ENCODE results near the gene CDC40. TPM values are rescaled to one million over a fixed set of nuclear protein-coding genes. Genes with fewer than 3 reads are reported as not detected.
"Not testable (repeated sequence)": the region's sequence is repeated elsewhere in the genome, so short reads cannot be mapped to it uniquely, and the experiment has no call there.

The CDC40 gene
- total and polyA plus RNA-seq, 3 experiments from 2014 or later = 21.8 to 27.3 (median 26.5) TPM

- POLR2A ChIA-PET; H3K4me1 ChIP-seq (ENCODE audit: insufficient read depth, low read length); H3K27ac ChIP-seq (ENCODE audit: low read depth, low read length); H3K9me3 Mint-ChIP-seq; H3K4me3 Mint-ChIP-seq; H3K27me3 Mint-ChIP-seq; H3K36me3 ChIP-seq (ENCODE audit: insufficient read depth, low read length); H3K27me3 ChIP-seq (ENCODE audit: insufficient read depth, low read length, poor library complexity, severe bottlenecking); H3K4me3 ChIP-seq (ENCODE audit: low read length); H3K27ac Mint-ChIP-seq; H3K9me3 ChIP-seq (ENCODE audit: low read length); DNase-seq: not testable (repeated sequence)
- CTCF ChIA-PET = interaction anchor here (1.3 kb wide), 1 partner anchor 26 kb away, joined by 3 read pairs; no protein-coding TSS in a partner anchor
- H3K4me1 Mint-ChIP-seq = peaks cover 12 to 19% (median 16%) of the 10 kb centered on the region in 3 donors
- H3K36me3 Mint-ChIP-seq = peaks cover 17 to 36% (median 18%) of the 10 kb centered on the region in 3 donors
Observed at GRCh38 chr6:110236007-110236406, 55.8 kb downstream of the CDC40 start.

GRCh38 chr6:110239526-110240274, 59.5 kb downstream of the CDC40 start:
- Histone ChIP-seq H3K27me3 (ENCODE audit: insufficient read depth, low read length, poor library complexity, severe bottlenecking) (no peaks in the 10 kb centered on the region), H3K36me3 (ENCODE audit: insufficient read depth, low read length) (no peaks in the 10 kb centered on the region), H3K9me3 (ENCODE audit: low read length) (no peaks in the 10 kb centered on the region), H3K4me3 (ENCODE audit: low read length) (no peak overlapping the region), H3K27ac (ENCODE audit: low read depth, low read length) (no peak overlapping the region), H3K4me1 (ENCODE audit: insufficient read depth, low read length) (no peaks in the 10 kb centered on the region)
- Mint-ChIP-seq H3K4me3 (no peak overlapping the region), H3K36me3 (peaks cover 17 to 29% (median 22%) of the 10 kb centered on the region in 3 donors), H3K27ac (no peak overlapping the region), H3K27me3 (no peaks in the 10 kb centered on the region), H3K4me1 (peaks cover 0 to 1% (median 0%) of the 10 kb centered on the region in 3 donors), H3K9me3 (no peaks in the 10 kb centered on the region)
- ChIA-PET POLR2A (no interaction called here), CTCF (no interaction called here)
- no peak for DNase-seq

- POLR2A ChIA-PET; H3K36me3 ChIP-seq (ENCODE audit: insufficient read depth, low read length); H3K4me3 Mint-ChIP-seq; H3K27me3 Mint-ChIP-seq; CTCF ChIA-PET; H3K4me1 Mint-ChIP-seq; H3K9me3 Mint-ChIP-seq; H3K4me3 ChIP-seq (ENCODE audit: low read length); H3K9me3 ChIP-seq (ENCODE audit: low read length); H3K27ac ChIP-seq (ENCODE audit: low read depth, low read length); H3K4me1 ChIP-seq (ENCODE audit: insufficient read depth, low read length); H3K27me3 ChIP-seq (ENCODE audit: insufficient read depth, low read length, poor library complexity, severe bottlenecking); DNase-seq: not testable (repeated sequence)
- H3K27ac Mint-ChIP-seq = peak overlapping the region in 1 of 8 donors; percentile 74
- H3K36me3 Mint-ChIP-seq = peaks cover 4 to 13% (median 5%) of the 10 kb centered on the region in 3 donors
Observed at GRCh38 chr6:110244621-110245020, 64.4 kb downstream of the CDC40 start.

- CTCF ChIA-PET = no interaction called here
- H3K4me3 ChIP-seq (ENCODE audit: low read length) = no peak overlapping the region
- peaks cover 5 to 12% (median 8%) of the 10 kb centered on the region in 3 donors for H3K36me3 Mint-ChIP-seq
- no peaks in the 10 kb centered on the region for H3K27me3 ChIP-seq (ENCODE audit: insufficient read depth, low read length, poor library complexity, severe bottlenecking)
- no peaks in the 10 kb centered on the region for H3K27me3 Mint-ChIP-seq
- no peak for DNase-seq
- H3K27ac ChIP-seq (ENCODE audit: low read depth, low read length) = no peak overlapping the region
- no peaks in the 10 kb centered on the region for H3K4me1 ChIP-seq (ENCODE audit: insufficient read depth, low read length)
- no peaks in the 10 kb centered on the region for H3K9me3 ChIP-seq (ENCODE audit: low read length)
- POLR2A ChIA-PET = no interaction called here
- peak overlapping the region in 1 of 8 donors; percentile 43 for H3K27ac Mint-ChIP-seq
- H3K4me1 Mint-ChIP-seq = no peaks in the 10 kb centered on the region
- no peak overlapping the region for H3K4me3 Mint-ChIP-seq
- no peaks in the 10 kb centered on the region for H3K9me3 Mint-ChIP-seq
- no peaks in the 10 kb centered on the region for H3K36me3 ChIP-seq (ENCODE audit: insufficient read depth, low read length)
Observed at GRCh38 chr6:110246378-110246777, 66.2 kb downstream of the CDC40 start.

GRCh38 chr6:110246900-110247546, 66.8 kb downstream of the CDC40 start:
- H3K27me3 ChIP-seq (ENCODE audit: insufficient read depth, low read length, poor library complexity, severe bottlenecking) = no peaks in the 10 kb centered on the region
- ChIA-PET CTCF (no interaction called here), POLR2A (no interaction called here)
- H3K4me1 Mint-ChIP-seq = no peaks in the 10 kb centered on the region
- DNase-seq = no peak
- peaks cover 5 to 12% (median 11%) of the 10 kb centered on the region in 3 donors for H3K36me3 Mint-ChIP-seq
- H3K4me3 Mint-ChIP-seq = no peak overlapping the region
- H3K4me1 ChIP-seq (ENCODE audit: insufficient read depth, low read length) = no peaks in the 10 kb centered on the region
- H3K4me3 ChIP-seq (ENCODE audit: low read length) = no peak overlapping the region
- peaks cover 0 to 1% of the 10 kb centered on the region in 2 donors for H3K27me3 Mint-ChIP-seq
- no peaks in the 10 kb centered on the region for H3K9me3 ChIP-seq (ENCODE audit: low read length)
- H3K9me3 Mint-ChIP-seq = peaks cover 0 to 6% (median 0%) of the 10 kb centered on the region in 5 donors
- H3K36me3 ChIP-seq (ENCODE audit: insufficient read depth, low read length) = no peaks in the 10 kb centered on the region
- H3K27ac Mint-ChIP-seq = no peak overlapping the region
- no peak overlapping the region for H3K27ac ChIP-seq (ENCODE audit: low read depth, low read length)

GRCh38 chr6:110250058-110250457, 69.8 kb downstream of the CDC40 start:
- CTCF ChIA-PET = no interaction called here
- Mint-ChIP-seq H3K4me1 (no peaks in the 10 kb centered on the region), H3K36me3 (peaks cover 0 to 21% (median 5%) of the 10 kb centered on the region in 3 donors), H3K4me3 (no peak overlapping the region), H3K9me3 (peaks cover 0 to 6% (median 2%) of the 10 kb centered on the region in 5 donors), H3K27ac (no peak overlapping the region), H3K27me3 (peaks cover 1 to 6% of the 10 kb centered on the region in 2 donors)
- Histone ChIP-seq H3K27ac (ENCODE audit: low read depth, low read length) (no peak overlapping the region), H3K36me3 (ENCODE audit: insufficient read depth, low read length) (no peaks in the 10 kb centered on the region), H3K9me3 (ENCODE audit: low read length) (no peaks in the 10 kb centered on the region), H3K4me3 (ENCODE audit: low read length) (no peak overlapping the region), H3K4me1 (ENCODE audit: insufficient read depth, low read length) (no peaks in the 10 kb centered on the region), H3K27me3 (ENCODE audit: insufficient read depth, low read length, poor library complexity, severe bottlenecking) (no peaks in the 10 kb centered on the region)
- POLR2A ChIA-PET = no interaction called here
- DNase-seq = no peak

GRCh38 chr6:110250838-110251237, 70.6 kb downstream of the CDC40 start:
- no peak overlapping the region for H3K27ac ChIP-seq (ENCODE audit: low read depth, low read length)
- H3K27me3 Mint-ChIP-seq = peaks cover 3 to 10% of the 10 kb centered on the region in 2 donors
- no peaks in the 10 kb centered on the region for H3K9me3 ChIP-seq (ENCODE audit: low read length)
- no peaks in the 10 kb centered on the region for H3K4me1 Mint-ChIP-seq
- ChIA-PET CTCF (no interaction called here), POLR2A (no interaction called here)
- H3K27ac Mint-ChIP-seq = no peak overlapping the region
- peaks cover 0 to 6% (median 2%) of the 10 kb centered on the region in 5 donors for H3K9me3 Mint-ChIP-seq
- DNase-seq = no peak
- no peak overlapping the region for H3K4me3 ChIP-seq (ENCODE audit: low read length)
- H3K36me3 Mint-ChIP-seq = peaks cover 0 to 21% (median 5%) of the 10 kb centered on the region in 3 donors
- H3K4me3 Mint-ChIP-seq = no peak overlapping the region
- no peaks in the 10 kb centered on the region for H3K4me1 ChIP-seq (ENCODE audit: insufficient read depth, low read length)
- H3K27me3 ChIP-seq (ENCODE audit: insufficient read depth, low read length, poor library complexity, severe bottlenecking) = no peaks in the 10 kb centered on the region
- no peaks in the 10 kb centered on the region for H3K36me3 ChIP-seq (ENCODE audit: insufficient read depth, low read length)

GRCh38 chr6:110255211-110255750, 75.1 kb downstream of the CDC40 start:
- POLR2A ChIA-PET = no interaction called here
- H3K27me3 ChIP-seq (ENCODE audit: insufficient read depth, low read length, poor library complexity, severe bottlenecking) = no peaks in the 10 kb centered on the region
- no peak for DNase-seq
- Mint-ChIP-seq H3K4me1 (no peaks in the 10 kb centered on the region), H3K27ac (no peak overlapping the region), H3K36me3 (peaks cover 0 to 32% (median 2%) of the 10 kb centered on the region in 3 donors), H3K4me3 (no peak overlapping the region), H3K9me3 (peaks cover 0 to 20% (median 17%) of the 10 kb centered on the region in 5 donors), H3K27me3 (peaks cover 11 to 29% of the 10 kb centered on the region in 2 donors)
- H3K27ac ChIP-seq (ENCODE audit: low read depth, low read length) = no peak overlapping the region
- no peaks in the 10 kb centered on the region for H3K36me3 ChIP-seq (ENCODE audit: insufficient read depth, low read length)
- no peak overlapping the region for H3K4me3 ChIP-seq (ENCODE audit: low read length)
- no peaks in the 10 kb centered on the region for H3K9me3 ChIP-seq (ENCODE audit: low read length)
- no peaks in the 10 kb centered on the region for H3K4me1 ChIP-seq (ENCODE audit: insufficient read depth, low read length)
- CTCF ChIA-PET = no interaction called here
